Endothelial cell of umbilical vein (primary cell): ENCODE data around the gene NQO2. TPM values are rescaled to one million over a fixed set of nuclear protein-coding genes. Genes with fewer than 3 reads are reported as not detected.

ENCODE experiments used
- BruUV-seq: library from RNA; stranded (reverse); fragments of 400-500 nt; replicated peaks from 2 replicates; lab custom pipeline; 2021; lab: Mats Ljungman, UMichigan
- CTCF ChIA-PET: fragments of 300-600, 350-600 bp; sonication (Branson Sonifier 250); formaldehyde crosslinking; loops from one replicate; lab custom pipeline; 2021; ENCODE audit warnings: antibody characterized with exemption, inconsistent platforms; lab: Charles Lee
- POLR2A ChIA-PET: fragments of 300-600, 350-600 bp; sonication (Branson Sonifier 250); formaldehyde crosslinking; loops from one replicate; lab custom pipeline; 2021; ENCODE audit warnings: antibody characterized with exemption, inconsistent platforms; lab: Charles Lee
- DNase-seq: peaks from one replicate; pipeline ENCODE4 v3.0.0-alpha.2; 2011; ENCODE audit warnings: low read depth, low spot score
- FAIRE-seq: peaks from 2 replicates; lab custom pipeline; 2011; peaks lifted over from hg19 to GRCh38; lab: Jason Lieb, UNC
- H2AFZ ChIP-seq: 2 replicates; pipeline ENCODE4 v1.6.0; 2012; ENCODE audit warnings: low read depth, low read length, control low read depth, inconsistent platforms
- H3K27ac ChIP-seq: 2 replicates; pipeline ENCODE4 v1.5.1; 2011; ENCODE audit warnings: low read depth, mild to moderate bottlenecking, control low read depth, low read length, moderate library complexity; ENCODE audit not compliant: insufficient read depth
- H3K27me3 ChIP-seq, 2 experiments: 2 replicates each; pipeline versions ENCODE4 v1.6.0 to v1.6.1; 2011; ENCODE audit warnings: low read length in 2 of 2, mixed read lengths in 1 of 2; ENCODE audit not compliant: control insufficient read depth in 2 of 2, insufficient read depth in 2 of 2
- H3K36me3 ChIP-seq, 2 experiments: 2 replicates in 1 of 2; 3 replicates in 1 of 2; pipeline ENCODE4 v1.5.1; 2011; ENCODE audit warnings: low read length in 2 of 2, mild to moderate bottlenecking in 1 of 2, moderate library complexity in 1 of 2; ENCODE audit not compliant: control insufficient read depth in 2 of 2, insufficient read depth in 2 of 2; ENCODE audit errors: extremely low read depth in 1 of 2
- H3K4me1 ChIP-seq: 3 replicates; pipeline ENCODE4 v1.5.1; 2011; ENCODE audit warnings: mild to moderate bottlenecking, low read length; ENCODE audit not compliant: control insufficient read depth, insufficient read depth; ENCODE audit errors: extremely low read depth
- H3K4me2 ChIP-seq: 2 replicates; pipeline ENCODE4 v1.6.1; 2011; ENCODE audit warnings: low read length, control low read depth, mixed read lengths; ENCODE audit not compliant: insufficient read depth
- H3K4me3 ChIP-seq, 3 experiments: fragments of 200-600 bp in 1 of 3; sonication (generic), shearing (Covaris generic) in 1 of 3; replicated peaks in 1 of 3; 2 replicates each; pipeline ENCODE4 v1.5.1; 2011 to 2016; ENCODE audit warnings: control low read depth in 3 of 3, low read length in 3 of 3, mild to moderate bottlenecking in 2 of 3, inconsistent platforms in 1 of 3, low read depth in 1 of 3, moderate library complexity in 1 of 3; ENCODE audit not compliant: insufficient read depth in 1 of 3
- H3K79me2 ChIP-seq: 2 replicates; pipeline ENCODE4 v1.6.0; 2012; ENCODE audit warnings: low read length, inconsistent platforms; ENCODE audit not compliant: control insufficient read depth, insufficient read depth
- H3K9ac ChIP-seq: replicated peaks from 2 replicates; pipeline ENCODE3; 2011; ENCODE audit warnings: low read length, control low read depth; ENCODE audit not compliant: insufficient read depth; ENCODE audit errors: extremely low read depth
- H3K9me1 ChIP-seq: replicated peaks from 3 replicates; pipeline ENCODE4 v1.6.0; 2011; ENCODE audit warnings: mild to moderate bottlenecking, low read length; ENCODE audit not compliant: control insufficient read depth, insufficient read depth; ENCODE audit errors: extremely low read depth
- H3K9me3 ChIP-seq: replicated peaks from 2 replicates; pipeline ENCODE4 v1.5.1; 2012; ENCODE audit warnings: low read length, inconsistent platforms; ENCODE audit not compliant: control insufficient read depth, insufficient read depth
- H4K20me1 ChIP-seq: replicated peaks from 2 replicates; pipeline ENCODE3; 2011; ENCODE audit warnings: mild to moderate bottlenecking, low read length; ENCODE audit not compliant: control insufficient read depth, insufficient read depth; ENCODE audit errors: extremely low read depth
- EZH2 ChIP-seq: IDR thresholded peaks from 2 replicates; pipeline ENCODE4 v1.6.1; 2012; ENCODE audit warnings: borderline replicate concordance, low read depth, mild to moderate bottlenecking, moderate library complexity, low read length, inconsistent platforms; ENCODE audit not compliant: severe bottlenecking
- FOS ChIP-seq: IDR thresholded peaks from 2 replicates; pipeline ENCODE4 v1.6.1; 2011; ENCODE audit warnings: mild to moderate bottlenecking, low read length, moderate library complexity, borderline replicate concordance; ENCODE audit not compliant: insufficient read depth
- GATA2 ChIP-seq: IDR thresholded peaks from 2 replicates; pipeline ENCODE4 v1.7.0; 2011; ENCODE audit warnings: low read depth, mild to moderate bottlenecking, moderate library complexity, mixed read lengths, low read length; ENCODE audit not compliant: insufficient read length, insufficient read depth
- JUN ChIP-seq: IDR thresholded peaks from 2 replicates; pipeline ENCODE4 v1.6.1; 2011; ENCODE audit warnings: borderline replicate concordance, low read depth; ENCODE audit not compliant: insufficient read length, insufficient read depth
- POLR2A ChIP-seq: IDR thresholded peaks from 2 replicates; pipeline ENCODE4 v1.6.1; 2012; ENCODE audit warnings: low read depth, mild to moderate bottlenecking, control low read depth, low read length
- dilution Hi-C: fragments of 300-500 bp; cut with MboI; formaldehyde crosslinking; loops from one replicate; pipeline ENCODE4 v1.15.0; 2019; ENCODE audit warnings: low sequenced_read_pairs; ENCODE audit not compliant: extremely low pct_ligation_motif_present
- intact Hi-C: fragments of 100-400 bp; cut with micrococcal nuclease; formaldehyde crosslinking; loops from one replicate; pipeline ENCODE4 v1.10.0; 2022
- polyA plus RNA-seq, 4 experiments: library from polyadenylated mRNA; depleted of rRNA in 3 of 4; stranded (reverse) in 3 of 4; unstranded in 1 of 4; fragments of >200 nt; gene quantifications; 2 replicates each; pipeline versions ENCODE4 v1.2.1 to v1.2.3, GENCODE V29; 2011 to 2012; ENCODE audit warnings: missing spikeins in 1 of 4
- total RNA-seq: library from RNA; stranded (reverse); gene quantifications from 2 replicates; pipeline ENCODE4 v1.2.3, GENCODE V29; 2021

Gene NQO2
- total and polyA plus RNA-seq, 2 donors (not counting 3 experiments of a cell fraction or from before 2014, with no cell fraction given): 27.6 to 48.0 TPM

DNA sequence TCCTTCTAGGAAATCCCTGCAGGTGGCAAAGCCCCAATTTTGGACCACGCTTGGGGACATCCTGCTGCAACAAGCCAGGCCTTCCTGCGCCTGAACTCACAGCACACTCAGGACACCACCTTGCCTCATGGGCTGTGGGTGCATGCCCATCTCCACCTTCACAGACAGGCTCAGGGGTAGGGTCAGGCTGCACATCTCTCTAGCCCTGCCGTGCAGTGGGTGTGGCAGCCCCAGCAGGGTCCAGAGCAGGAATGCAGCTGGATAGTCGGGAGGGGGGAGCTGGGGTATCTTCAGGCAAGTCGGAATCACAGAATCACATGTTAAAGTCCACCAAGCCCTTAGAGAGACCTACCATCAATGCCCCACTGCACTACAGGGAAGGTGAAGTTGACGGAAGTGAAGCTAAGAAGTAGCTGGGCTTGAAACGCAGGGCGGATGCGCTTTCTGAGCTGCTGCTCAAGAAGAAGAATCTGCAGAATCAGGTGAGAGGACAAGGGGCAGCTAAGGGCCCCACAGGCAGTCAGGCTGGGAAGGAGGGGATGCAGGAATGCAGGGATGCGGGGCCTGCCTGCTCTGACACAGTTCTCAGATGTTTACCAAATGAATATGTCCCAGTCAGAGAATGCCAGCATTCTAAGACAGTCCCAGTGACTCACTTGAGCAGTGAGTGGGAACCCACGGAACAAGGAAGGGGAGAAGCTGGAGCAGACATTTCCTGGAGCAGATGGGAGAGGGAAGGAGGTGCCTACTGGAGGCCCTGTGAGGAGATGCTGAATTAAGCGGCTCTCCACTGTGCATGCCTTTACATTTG, 39.6 kb upstream of the NQO2 start:
- Histone ChIP-seq H3K27ac (peak overlapping the region; percentile 28), H3K4me1 (peaks cover 18% of the 10 kb centered on the region), H3K36me3 (peaks cover 0 to 12% of the 10 kb centered on the region in 2 experiments), H3K4me2 (no peak overlapping the region), H2AFZ (no peak overlapping the region), H3K9me1 (no peaks in the 10 kb centered on the region), H3K4me3 (no peak overlapping the region), H3K9ac (no peak overlapping the region), H3K79me2 (peaks cover 28% of the 10 kb centered on the region), H3K9me3 (no peaks in the 10 kb centered on the region), H3K27me3 (no peaks in the 10 kb centered on the region), H4K20me1 (no peaks in the 10 kb centered on the region)
- BruUV-seq: no TSS peak
- TF ChIP-seq FOS: peak; percentile 75
- TF ChIP-seq JUN: peak; percentile 25
- TF ChIP-seq EZH2: no peak
- FAIRE-seq (peak; percentile 85), DNase-seq (peak; percentile 76)
- ChIA-PET CTCF (interaction anchor here (1.0 to 2.0 kb wide), 7 partner anchors 8 to 169 kb away, joined by 4 to 23 read pairs (median 4); no protein-coding TSS in a partner anchor), POLR2A (no interaction called here)
- intact Hi-C loops (loop anchor here (1.0 to 2.0 kb wide), 2 partner anchors 10 to 21 kb away; no protein-coding TSS in a partner anchor), dilution Hi-C loops (no loop called here)

DNA sequence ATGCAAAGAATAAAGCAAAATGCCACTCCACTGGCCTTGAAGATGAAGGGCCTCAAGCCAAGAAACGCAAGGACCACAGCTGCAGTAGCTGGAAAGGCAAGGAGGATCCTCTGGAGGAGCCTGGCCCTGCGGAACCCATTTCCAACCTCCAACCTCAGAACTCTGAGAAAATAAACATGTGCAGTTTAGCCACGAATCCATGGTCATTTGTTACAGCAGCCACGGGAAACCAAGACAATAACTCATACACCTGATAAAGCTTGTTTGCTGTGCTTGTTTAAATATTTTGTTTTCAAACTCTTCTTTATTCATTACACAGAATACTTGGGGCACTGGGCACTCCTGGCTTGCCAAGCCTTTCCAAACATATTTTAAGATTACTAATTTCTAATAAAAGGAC, 38.8 kb upstream of the NQO2 start:
- H3K4me2 ChIP-seq: peak overlapping the region; percentile 7
- peak; percentile 15 for FAIRE-seq
- no peaks in the 10 kb centered on the region for H4K20me1 ChIP-seq
- H3K9me1 ChIP-seq: no peaks in the 10 kb centered on the region
- peaks cover 29% of the 10 kb centered on the region for H3K79me2 ChIP-seq
- no peak overlapping the region for H3K4me3 ChIP-seq
- H3K27ac ChIP-seq: peak overlapping the region; percentile 28
- no TSS peak for BruUV-seq
- H2AFZ ChIP-seq: no peak overlapping the region
- ChIA-PET CTCF (interaction anchor here (1.0 to 2.0 kb wide), 7 partner anchors 8 to 170 kb away, joined by 4 to 23 read pairs (median 4); no protein-coding TSS in a partner anchor), POLR2A (no interaction called here)
- dilution Hi-C loops (no loop called here), intact Hi-C loops (loop anchor here (1.0 to 2.0 kb wide), 2 partner anchors 9 to 20 kb away; no protein-coding TSS in a partner anchor)
- peak; percentile 58 for DNase-seq
- H3K36me3 ChIP-seq: peaks cover 0 to 13% of the 10 kb centered on the region in 2 experiments
- no peak for TF ChIP-seq GATA2
- no peak for TF ChIP-seq POLR2A
- no peak for TF ChIP-seq JUN
- TF ChIP-seq FOS: no peak
- no peak for TF ChIP-seq EZH2
- no peaks in the 10 kb centered on the region for H3K9me3 ChIP-seq
- H3K27me3 ChIP-seq: no peaks in the 10 kb centered on the region
- H3K9ac ChIP-seq: no peak overlapping the region
- H3K4me1 ChIP-seq: peaks cover 18% of the 10 kb centered on the region
